ENCODE results near the gene TSPAN9.

DNA sequence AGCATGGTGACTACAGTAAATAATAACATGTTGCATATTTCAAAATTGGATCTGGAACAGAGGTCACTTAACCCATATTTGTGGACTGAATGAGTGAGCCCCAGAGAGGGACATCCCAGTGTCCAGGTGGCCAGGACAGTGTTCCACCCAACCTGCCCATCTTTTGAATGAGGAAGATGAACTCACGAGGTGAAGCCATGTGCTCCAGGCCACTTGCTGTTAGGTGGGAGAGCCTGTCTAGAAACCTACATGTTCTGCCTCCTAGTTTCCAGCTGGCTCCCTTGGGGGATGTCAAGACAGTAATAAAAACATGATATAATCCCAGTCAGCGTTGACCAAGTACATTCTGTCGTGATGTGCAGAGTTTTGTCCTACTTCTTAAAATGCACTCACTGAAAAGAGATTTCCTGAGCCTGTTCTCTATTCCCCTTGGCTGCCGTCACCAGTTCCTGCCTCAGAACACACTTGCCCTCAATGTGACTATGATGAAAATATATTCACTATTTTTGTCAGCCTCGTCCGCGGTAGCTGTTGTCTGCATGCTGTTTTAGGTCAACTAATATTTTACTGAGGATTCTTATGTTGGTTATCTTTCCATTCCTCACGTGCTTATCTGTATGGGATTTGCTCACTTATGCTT is 25.7 kb downstream of the TSPAN9 start:
- TF ChIP-seq POLR2A (IDR thresholded peaks at IDR 0.05; ENCODE audit: low read length) (no peak), RCOR1 (IDR thresholded peaks at IDR 0.05; ENCODE audit: low read depth, low read length) (no peak), KDM1A (IDR thresholded peaks at IDR 0.05; ENCODE audit: low read depth) (no peak), RAD21 (conservative IDR thresholded peaks at IDR 0.05 in 1 of 2, IDR thresholded peaks at IDR 0.05 in 1 of 2) (no peak)
- TF ChIP-seq, protein P1, sequence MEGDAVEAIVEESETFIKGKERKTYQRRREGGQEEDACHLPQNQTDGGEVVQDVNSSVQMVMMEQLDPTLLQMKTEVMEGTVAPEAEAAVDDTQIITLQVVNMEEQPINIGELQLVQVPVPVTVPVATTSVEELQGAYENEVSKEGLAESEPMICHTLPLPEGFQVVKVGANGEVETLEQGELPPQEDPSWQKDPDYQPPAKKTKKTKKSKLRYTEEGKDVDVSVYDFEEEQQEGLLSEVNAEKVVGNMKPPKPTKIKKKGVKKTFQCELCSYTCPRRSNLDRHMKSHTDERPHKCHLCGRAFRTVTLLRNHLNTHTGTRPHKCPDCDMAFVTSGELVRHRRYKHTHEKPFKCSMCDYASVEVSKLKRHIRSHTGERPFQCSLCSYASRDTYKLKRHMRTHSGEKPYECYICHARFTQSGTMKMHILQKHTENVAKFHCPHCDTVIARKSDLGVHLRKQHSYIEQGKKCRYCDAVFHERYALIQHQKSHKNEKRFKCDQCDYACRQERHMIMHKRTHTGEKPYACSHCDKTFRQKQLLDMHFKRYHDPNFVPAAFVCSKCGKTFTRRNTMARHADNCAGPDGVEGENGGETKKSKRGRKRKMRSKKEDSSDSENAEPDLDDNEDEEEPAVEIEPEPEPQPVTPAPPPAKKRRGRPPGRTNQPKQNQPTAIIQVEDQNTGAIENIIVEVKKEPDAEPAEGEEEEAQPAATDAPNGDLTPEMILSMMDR (IDR thresholded peaks at IDR 0.05): no peak
- TF ChIP-seq, protein P2, sequence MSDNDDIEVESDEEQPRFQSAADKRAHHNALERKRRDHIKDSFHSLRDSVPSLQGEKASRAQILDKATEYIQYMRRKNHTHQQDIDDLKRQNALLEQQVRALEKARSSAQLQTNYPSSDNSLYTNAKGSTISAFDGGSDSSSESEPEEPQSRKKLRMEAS (IDR thresholded peaks at IDR 0.05): no peak
- TF ChIP-seq, protein P3, sequence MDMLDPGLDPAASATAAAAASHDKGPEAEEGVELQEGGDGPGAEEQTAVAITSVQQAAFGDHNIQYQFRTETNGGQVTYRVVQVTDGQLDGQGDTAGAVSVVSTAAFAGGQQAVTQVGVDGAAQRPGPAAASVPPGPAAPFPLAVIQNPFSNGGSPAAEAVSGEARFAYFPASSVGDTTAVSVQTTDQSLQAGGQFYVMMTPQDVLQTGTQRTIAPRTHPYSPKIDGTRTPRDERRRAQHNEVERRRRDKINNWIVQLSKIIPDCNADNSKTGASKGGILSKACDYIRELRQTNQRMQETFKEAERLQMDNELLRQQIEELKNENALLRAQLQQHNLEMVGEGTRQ (IDR thresholded peaks at IDR 0.05): no peak
